ENCODE results near the gene FAM83D.

- TF ChIP-seq CTCF (IDR thresholded peaks at IDR 0.05; ENCODE audit: low read depth, low read length), result no peak
- TF ChIP-seq EZH2phosphoT487 (IDR thresholded peaks at IDR 0.05; ENCODE audit: low read depth), result no peak
Measured at GRCh38 chr20:38968090-38968489, 41.9 kb downstream of the FAM83D start.

Data from OCI-LY3 (cell line).